GM21360 (cell line): ENCODE data around the gene TLDC2.

Experiments used
- ATAC-seq: cut with Tn5 transposase; IDR thresholded peaks from one replicate; pipeline ENCODE4 v1.9.1; 2021; ENCODE audit warnings: mild to moderate bottlenecking, moderate library complexity; ENCODE audit not compliant: unreplicated experiment

The TLDC2 gene

DNA sequence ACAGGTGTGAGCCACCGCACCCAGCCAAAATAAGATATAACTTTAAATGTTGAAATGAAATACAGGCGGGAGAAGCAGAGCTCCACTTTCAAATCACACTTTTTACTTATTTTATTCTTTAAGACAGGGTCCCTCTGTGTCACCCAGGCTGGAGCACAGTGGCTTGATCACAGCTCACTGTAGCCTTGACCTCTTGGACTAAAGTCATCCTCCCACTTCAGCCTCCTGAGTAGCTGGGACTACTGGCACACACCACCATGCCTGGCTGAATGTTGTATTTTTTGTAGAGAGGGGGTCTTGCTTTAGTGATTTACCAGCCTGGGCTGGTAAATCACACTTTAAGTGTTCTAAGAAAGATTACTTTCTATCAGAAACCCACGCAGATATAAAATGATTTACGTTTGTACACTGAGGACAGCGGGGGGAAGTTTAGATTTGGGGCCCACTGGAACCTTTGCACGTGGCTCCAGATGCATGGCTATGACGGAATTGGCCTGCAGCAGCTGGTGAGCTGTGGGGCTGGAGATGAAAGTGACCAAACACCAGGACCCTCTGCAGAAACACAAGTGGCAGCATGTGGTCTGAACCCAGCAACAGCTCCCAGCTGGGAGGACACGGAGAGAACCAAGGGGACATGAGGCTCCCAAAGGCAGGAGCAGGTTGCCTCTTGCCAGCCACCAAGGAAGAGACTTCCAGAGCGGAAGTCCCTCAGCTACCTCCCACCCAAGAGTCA lies 26.4 kb upstream of the TLDC2 start:
- no peak for ATAC-seq

DNA sequence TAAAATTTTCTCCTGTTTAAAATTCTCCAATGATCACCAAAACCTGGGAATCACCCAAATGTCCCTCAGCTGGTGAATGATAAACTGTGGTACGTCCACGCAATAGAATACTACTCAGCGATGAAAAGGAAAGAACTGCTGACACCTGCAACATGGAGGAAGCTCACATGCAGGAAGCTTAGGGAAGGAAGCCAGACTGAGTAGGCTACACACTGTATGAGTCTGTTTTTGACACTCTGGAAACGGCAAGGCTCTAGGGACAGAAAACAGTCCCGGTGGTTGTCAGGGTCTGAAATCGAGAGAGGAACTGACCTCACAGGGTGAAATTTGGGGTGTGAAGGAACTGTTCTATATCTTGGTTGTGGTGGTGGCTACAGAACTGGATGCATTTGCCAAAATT lies 25.2 kb upstream of the TLDC2 start:
- ATAC-seq, result no peak

DNA sequence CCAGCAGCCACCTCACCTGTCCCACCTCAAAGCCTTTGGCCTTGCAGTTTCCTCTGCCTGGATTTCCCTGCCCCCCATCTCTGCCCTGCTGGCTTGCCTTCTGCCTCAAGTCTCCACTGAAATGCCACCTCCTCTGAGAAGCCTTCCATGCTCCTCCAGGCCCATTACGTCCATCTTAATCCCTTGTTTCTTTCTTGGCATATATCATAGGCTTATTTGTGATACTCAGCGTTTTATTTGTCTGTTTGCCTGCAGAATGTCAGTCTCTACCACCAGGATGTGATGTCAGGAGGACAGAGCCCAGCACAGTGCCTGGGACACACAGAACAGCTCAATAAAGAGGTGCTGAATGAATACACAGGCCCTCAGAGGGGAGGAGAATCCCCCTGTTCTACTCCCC lies 24.4 kb upstream of the TLDC2 start:
- ATAC-seq, result no peak

DNA sequence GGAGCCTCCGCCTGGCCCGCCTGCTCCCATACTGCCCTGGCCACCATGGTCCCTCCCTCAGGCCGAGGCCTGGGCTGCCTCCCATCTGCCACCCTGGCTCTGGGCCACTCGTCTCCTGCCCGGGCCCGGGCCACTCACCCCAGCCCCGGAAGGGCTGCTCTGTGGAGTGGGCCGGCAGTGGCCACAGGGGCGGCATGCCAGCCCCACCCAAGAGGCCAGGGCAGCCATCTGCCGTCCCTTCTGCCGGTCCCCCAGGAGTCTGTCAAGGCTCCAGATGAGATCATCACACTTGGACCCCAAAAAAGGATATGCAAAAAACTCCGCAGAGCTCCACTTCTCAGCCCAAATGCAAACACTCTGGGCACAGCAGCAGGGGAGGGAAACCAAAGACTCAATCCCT lies 23.8 kb upstream of the TLDC2 start:
- ATAC-seq, result no peak

DNA sequence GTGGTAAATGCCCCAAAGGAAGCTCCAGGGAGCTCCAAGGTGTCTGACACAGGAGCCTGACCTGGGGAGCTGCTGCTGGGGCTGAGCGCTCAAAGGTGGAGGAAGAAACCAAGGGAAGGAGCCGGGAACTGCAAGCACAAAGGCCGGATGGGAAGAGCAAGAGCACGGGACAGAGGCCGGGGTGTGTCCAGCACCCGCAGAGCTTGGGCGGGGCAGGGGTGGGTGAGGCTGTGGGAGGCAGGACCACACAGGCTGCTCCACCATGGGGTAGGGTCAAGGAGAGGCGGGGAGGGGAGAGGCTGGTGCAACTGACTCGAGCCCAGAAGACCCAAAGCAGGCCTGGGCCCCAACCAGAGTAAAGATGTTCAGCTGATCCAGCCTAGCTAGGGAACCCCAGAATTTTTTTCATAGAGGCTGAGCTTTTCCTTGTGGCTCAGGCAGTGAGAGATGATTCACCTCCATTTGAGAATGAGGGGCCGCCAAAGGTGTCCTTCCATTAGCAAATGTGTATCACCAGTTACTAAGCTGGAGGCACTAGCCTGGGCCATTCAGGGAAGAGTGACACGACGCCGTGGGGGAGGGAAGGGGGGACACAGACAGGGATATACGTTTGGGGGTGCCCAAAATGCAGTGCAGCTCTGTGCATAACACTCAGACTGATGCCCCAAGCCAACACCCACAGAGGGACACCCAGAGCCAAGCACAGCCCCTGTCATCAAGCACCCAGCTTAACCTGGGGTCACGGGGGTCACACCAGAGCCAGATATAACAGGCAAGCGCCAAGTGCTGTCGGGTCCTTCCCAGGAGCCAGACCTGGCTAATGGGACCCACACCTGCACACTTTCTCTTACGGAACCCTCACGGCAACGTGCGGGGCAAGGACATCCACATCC lies 21.3 kb upstream of the TLDC2 start:
- ATAC-seq, result no peak

DNA sequence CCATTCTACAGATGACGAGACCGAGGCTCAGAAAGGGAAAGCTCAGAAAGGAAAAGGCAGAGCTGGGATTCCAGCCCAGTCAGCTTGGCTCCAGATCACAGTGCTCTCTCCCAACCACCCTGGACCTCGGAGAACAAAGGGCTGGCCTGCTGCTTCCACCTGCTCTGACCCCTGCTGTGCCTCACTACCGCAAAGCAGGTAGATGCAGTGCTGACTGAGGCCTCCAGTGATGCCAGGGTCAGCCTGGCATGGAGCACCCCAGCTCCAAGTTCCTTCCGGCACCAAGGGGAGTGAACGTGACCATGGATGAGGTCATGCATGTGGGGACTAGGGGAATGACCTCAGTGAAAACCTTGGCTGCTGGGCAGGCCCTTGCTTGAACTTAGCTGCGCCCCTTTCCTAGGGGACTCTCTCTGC lies 20.7 kb upstream of the TLDC2 start:
- no peak for ATAC-seq

DNA sequence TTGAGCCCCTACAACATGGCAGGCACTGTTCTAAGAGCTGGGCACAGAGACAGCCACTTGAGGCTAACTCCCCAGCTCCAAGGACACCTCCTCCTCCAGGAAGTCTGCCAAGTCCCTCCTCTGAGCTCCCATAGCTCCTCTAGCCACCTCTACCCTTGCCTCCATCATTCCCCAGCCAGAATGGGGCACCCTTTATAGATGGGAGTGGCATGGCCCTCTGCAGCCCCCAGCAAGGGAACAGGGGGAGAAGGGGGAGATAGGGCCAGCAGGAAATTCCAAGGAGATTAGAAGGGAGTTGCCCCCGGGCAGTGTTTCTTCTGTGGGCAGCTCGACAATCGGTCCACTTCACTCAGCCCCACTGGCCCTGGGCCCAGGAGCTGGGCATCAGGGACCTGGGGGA lies 19.7 kb upstream of the TLDC2 start:
- ATAC-seq, result no peak

DNA sequence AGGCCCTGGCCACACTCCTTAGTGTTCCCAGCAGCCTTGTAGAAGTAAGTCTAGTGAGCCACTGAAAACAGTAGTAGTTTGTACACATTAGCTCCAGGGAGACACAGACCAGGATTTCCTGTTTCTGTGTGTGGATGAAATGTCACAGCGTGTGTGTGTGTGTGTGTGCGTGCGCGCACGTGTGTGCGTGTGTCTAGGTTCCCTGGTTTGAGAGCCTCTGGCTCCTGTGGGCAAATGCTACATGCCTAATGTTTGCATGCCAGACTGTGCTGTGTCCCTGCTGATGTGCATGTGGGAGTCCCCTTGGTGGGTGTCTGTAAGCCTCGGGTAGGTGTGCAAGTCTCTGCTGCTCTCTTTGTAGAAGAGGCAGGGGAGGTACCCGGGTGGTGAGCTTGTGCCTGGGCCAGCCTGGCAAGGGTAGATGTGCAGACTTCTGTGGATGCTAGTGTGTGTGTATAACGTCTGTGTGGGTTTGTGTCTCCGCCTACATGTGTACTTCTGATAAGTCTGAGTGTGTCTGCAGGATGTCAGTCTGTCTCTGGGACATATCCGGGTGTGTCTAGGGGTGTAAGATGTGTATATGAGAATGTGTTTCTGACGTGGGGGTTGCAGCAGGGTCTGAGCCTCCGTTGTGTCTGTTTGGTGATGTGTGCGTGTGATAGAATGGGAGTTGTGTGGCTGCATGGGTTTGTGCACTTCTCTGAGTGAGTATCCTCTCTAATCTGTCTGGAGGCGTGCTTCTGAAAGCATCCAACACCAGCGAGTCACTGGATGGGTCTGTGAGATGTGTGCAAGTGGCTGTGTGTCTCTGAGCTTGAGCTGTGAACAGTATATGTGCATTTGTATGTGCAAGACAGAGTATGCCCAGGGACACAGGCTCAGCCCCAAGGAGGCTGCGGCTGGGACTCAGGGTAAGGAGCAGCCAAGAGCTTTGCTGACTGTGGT lies 19.0 kb upstream of the TLDC2 start:
- no peak for ATAC-seq

DNA sequence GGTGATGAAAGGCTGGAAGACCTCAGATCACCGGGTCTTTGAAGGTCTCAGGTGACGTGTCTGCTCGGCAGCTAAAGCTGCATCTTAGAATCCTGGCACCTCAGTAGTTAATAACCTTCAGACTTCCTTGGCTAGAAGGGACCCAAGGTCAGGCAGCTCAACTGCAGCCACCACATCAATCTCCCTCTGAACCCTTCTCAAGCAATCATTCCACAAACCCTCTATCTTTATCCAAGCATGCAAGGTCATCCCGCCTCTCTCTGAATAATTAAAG lies 16.7 kb upstream of the TLDC2 start:
- no peak for ATAC-seq

DNA sequence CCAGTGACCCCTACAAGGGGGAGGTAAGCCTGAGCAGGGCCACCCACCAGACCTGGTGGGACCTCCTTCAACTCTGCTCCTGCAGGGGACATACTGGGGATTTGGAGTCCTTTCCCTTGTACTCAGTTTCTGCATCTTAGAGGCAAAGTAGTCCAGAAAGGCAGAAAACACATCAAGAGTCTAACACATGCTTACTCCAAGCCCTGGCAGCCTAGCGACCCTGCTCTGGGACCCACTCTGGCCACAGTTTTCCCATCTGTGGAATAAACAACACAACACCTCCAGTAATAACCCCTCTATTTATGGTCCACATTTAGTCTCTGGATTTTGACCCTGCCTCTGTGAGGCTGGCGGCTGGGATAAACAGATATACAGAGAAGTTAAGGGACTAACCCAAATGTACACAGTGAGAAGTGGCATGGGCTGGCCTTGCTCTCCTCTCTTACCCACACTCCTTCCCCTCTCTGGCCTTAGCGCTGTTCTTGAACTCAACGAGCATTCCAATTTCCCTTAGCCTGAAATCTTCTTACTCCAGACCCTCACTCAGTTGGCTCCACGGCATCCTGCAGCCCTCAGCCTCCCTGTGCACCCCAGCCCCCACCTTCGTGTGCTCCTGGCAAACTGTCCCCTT lies 16.1 kb upstream of the TLDC2 start:
- ATAC-seq, result no peak

DNA sequence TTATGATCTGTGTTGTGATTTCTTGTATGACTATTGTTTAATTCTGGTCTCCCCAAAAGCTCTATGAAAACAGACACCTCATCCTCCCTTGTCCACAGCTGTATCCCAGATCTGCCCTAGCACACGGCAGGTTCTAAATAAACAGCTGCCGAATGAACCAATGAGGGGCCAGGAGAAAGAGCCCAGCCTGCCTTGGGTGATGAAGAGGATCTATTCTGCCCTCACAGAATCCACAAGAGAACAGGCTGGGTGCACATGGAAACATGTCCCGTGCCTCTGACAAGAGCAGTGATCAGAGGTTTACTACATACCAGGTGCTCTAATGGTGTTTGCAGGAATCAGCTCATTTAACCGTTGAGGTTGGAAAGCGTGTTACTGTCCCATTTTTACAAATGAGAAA lies 15.6 kb upstream of the TLDC2 start:
- ATAC-seq, result no peak

DNA sequence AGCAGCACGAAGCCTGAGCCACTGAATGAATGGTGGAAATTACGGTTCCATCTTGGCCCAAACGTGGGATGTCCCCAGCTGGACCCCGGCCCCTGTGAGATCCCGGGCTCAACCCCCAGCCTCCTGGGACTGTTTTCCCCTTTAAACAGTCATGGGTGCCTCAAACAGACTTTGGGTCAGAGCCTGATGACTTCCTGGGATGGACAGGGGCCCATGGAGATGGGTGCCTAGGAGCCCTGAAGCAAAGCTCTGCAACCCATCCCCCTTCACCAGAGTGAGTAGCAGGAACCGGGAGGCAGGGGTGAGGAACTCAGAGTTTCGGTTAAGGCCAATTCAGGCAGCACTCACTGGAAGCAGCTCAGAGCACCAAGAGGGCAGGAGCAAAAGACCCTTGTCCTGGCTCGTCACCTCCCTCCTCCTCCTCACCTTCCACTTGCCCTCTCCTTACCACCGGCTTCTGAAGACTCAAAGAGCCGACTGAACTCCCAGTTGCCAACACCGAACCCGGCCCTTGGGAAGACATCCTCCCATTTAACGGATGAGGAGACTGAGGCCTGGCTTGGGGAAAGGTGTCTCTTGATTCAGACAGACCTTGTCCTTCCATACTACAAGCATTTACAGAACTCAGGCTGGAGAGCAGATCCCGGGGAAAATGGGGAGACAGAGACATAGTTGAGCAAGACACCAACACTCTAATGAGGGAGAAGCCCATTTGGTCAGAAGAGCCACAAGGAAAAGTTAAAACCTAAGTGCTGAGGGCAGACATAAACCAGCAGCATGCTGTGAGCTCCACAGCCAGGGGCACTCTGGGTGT lies 14.9 kb upstream of the TLDC2 start:
- no peak for ATAC-seq

DNA sequence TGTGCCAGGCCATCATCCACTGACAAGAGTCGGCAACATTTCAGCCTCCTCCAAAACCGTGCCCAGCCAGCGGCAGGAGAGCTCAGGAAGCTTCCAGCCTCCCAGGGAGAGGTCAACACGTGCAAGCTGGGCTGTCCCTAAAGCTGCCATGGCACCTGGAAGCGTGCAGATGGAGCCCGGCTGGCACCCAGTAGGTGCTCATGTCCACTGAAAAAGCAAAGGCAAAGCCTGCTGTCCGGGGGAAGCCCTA lies 14.4 kb upstream of the TLDC2 start:
- no peak for ATAC-seq

DNA sequence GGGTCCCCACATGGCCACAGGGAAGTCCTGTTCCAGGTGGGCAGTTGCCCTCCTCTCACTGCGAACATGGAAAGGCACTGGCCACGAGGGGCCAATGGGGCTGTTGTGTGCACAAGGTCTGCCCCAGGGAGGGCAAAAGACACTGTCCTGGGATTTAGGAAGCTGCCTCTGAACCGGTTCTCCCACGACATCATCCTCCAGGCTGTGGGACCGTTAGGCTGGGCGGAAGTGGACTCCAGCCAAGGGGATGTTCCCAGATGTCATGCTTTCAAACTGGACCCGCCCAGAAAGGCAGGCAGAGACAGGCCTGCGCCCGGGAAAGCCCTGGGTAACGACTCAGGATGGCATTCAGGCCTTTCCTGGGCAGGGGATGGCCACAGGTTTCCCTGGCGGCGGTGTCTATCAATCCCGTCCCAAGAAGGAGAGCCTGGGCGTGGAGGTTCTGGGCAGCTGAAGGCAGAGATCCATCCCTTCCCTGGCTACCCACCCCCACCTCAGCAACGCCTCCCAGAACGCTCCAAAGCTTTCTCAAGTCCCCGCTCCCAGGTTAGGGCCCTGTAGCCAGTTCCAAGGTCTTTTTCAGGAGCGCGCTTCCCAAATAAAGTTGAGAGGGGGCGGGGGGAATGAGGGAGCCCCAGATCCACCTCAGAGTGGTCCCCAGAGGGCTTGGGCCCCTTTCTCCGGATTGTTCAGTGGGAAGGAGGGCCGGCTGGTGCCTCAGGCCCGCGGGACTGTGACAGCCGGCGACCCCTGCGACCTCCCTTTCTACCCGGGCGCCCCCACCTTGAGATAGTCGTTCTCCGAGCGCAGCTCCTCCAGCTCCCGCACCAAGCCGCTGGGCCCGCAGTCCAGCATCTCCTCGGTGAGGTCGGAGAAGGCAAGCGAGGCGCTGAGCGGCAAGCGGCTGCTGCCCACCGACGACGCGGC lies 13.8 kb upstream of the TLDC2 start:
- ATAC-seq, result no peak

DNA sequence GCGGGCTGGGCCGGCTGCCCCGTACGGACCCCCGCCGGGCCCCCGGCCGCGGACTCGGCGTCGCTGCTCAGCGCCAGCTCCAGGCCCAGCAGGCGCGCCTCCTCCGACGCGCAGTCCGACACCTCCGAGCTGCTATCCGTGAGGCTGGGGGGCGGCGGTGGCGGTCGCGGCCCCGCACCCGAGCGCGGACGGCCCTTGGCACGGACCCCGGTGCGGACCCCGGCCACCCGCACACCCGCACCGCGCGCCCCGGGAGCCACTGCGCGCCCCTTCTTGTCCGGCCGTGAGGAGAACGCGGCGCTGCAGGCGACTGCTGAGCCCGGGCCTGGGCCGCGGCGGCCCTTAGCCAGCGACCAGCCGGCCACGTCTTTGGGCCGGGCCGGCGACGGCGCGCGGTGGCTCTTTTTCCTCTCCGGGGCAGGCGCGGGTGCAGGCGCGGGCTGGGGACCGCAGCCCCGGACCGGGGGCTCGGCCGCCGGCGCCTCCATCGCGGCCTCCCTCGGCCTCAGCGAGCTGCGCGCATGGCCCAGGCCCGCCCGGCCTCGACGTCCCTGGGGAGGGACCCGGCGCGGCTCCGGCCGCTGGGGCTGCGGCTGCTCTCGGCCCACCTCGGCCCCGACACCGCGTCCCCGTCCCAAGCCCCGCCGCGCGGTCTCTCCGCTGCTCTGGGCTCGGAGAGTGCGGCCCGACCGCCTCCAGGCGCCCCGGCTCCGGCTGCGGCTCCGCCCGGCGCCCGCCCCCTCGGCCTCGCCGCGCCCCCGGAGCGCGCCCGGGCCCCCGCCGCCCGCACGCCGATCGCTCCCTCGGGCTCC lies 12.9 kb upstream of the TLDC2 start:
- peak; percentile 37 for ATAC-seq

DNA sequence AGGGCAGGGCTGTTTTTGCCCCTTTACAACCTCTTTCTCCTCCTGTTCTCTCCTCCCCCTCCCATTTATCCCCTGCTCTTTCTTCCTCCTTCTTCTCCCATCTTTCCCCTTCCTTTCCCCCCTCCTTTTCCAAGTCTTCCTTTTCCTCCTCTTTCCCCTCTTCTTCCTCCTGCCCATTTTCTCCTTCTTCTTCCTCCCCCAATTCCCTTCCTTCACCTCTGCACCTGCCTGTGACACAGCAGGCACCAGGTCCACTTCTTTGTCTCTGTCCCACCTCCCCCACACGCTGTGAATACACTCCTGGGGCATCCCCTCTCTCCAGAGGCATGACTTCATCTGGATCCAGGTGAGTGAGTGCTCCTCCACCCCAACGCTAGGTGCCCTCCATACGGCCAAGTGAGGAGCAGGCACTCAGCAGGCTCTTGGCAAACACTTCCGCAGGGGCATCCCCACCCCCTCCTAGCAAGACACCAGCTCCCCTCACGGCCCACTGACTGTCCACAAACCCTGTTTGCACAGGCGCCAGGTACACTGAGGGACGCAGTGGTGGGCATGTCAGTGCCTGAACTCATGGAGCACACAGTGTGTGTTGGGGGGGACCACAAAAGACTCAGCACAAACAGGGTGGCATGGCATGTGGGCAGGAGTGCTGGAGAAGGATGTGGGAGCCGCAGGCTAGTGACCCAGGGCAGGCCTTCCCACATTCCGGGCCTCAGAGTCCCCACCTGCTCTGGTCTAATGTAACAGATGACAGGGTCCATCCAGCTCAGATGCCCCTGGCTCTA lies 10.7 kb upstream of the TLDC2 start:
- ATAC-seq, result no peak

DNA sequence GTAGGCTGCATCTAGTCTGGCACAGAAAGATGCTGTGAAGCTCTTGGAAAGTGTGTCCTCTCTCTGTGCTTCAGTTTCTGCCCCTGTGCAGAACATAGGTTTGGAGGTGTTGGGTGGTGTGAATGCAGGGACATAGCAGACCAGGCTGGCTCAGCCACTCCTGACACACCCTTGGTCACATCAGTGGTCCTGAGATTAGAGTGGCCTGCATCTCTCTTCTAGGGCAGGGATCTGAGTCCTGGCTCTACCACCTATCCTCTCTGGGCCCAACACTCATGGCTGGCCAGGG lies 10.1 kb upstream of the TLDC2 start:
- ATAC-seq, result no peak

DNA sequence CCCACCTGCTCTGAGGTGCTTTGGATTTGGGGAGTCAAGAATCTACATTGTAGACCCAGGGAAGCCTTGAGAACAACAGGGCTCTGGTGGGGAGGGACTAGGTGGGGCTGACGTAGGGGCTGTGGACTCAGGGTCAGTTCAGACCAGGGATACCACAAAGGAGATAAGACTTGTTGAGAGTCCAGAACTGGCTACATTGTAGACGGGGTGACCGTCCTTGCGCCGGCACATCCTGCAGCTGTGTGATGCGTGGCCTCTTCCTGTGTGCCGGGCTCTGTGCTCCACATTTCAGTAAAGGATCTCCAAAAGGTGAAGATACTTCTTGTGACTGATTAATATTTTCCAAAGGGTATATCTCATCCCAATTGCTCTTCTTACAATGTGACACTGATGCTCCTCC lies 9.8 kb upstream of the TLDC2 start:
- ATAC-seq, result no peak
